Gastrocnemius medialis (tissue), 4 donors: ENCODE results near the gene CDH4. TPM values are rescaled to one million over a fixed set of nuclear protein-coding genes. Genes with fewer than 3 reads are reported as not detected.

ENCODE experiments used
- ATAC-seq, 2 donors: fragments of 150-250 bp; one replicate each; pipeline ENCODE4 v1.9.1; 2016
- DNase-seq, 2 donors: peaks; one replicate each; pipeline ENCODE4 v3.0.0-alpha.2; 2019
- H3K27ac ChIP-seq, 4 donors: fragments of 200-600 bp; sonication (generic); 1 replicate in 1 of 4; 2 replicates in 3 of 4; pipeline ENCODE4 v1.5.1; 2016 to 2018; ENCODE audit warnings: mild to moderate bottlenecking in 2 of 4, moderate library complexity in 1 of 4
- H3K27me3 ChIP-seq, 3 donors: fragments of 200-600 bp; sonication (generic) in 2 of 3; 1 replicate in 1 of 3; 2 replicates in 2 of 3; pipeline versions ENCODE4 v1.5.1 to v1.6.0; 2016 to 2019; ENCODE audit warnings: mild to moderate bottlenecking in 1 of 3, moderate library complexity in 1 of 3
- H3K36me3 ChIP-seq, 2 donors: fragments of 200-600 bp; sonication (generic) in 1 of 2; one replicate each; pipeline ENCODE4 v1.5.1; 2017 to 2018
- H3K4me1 ChIP-seq, 2 donors: fragments of 200-600 bp; sonication (generic) in 1 of 2; one replicate each; pipeline ENCODE4 v1.5.1; 2016 to 2017; ENCODE audit warnings: mild to moderate bottlenecking in 2 of 2
- H3K4me3 ChIP-seq, 4 donors: fragments of 200-600 bp; sonication (generic) in 3 of 4; 1 replicate in 1 of 4; 2 replicates in 3 of 4; pipeline ENCODE4 v1.5.1; 2016 to 2019; ENCODE audit warnings: mild to moderate bottlenecking in 2 of 4
- H3K9me3 ChIP-seq, 3 donors: fragments of 200-600 bp; sonication (generic) in 2 of 3; 1 replicate in 1 of 3; 2 replicates in 2 of 3; pipeline ENCODE4 v1.5.1; 2016 to 2019
- CTCF ChIP-seq, 5 experiments: fragments of 450-650 bp in 3 of 5; fragments of 200-600 bp in 2 of 5; sonication (generic) in 2 of 5; IDR thresholded peaks in 4 of 5; conservative IDR thresholded peaks in 1 of 5; 1 replicate in 4 of 5; 2 replicates in 1 of 5; pipeline ENCODE4 v1.5.1; 2016 to 2019; ENCODE audit warnings: antibody characterized with exemption in 5 of 5, mild to moderate bottlenecking in 3 of 5, moderate library complexity in 3 of 5
- POLR2A ChIP-seq, 2 donors: fragments of 450-650 bp; IDR thresholded peaks; one replicate each; pipeline ENCODE4 v1.6.1; 2017; ENCODE audit warnings: antibody characterized with exemption in 2 of 2, mild to moderate bottlenecking in 2 of 2, moderate library complexity in 2 of 2
- in situ Hi-C, 4 donors: fragments of 200-750 bp; cut with MboI; loops; one replicate each; pipeline versions ENCODE4 v1.15.0 to v1.8.0; 2017; ENCODE audit warnings: low sequenced_read_pairs in 4 of 4
- intact Hi-C: fragments of 100-400 bp; cut with DNase I; formaldehyde crosslinking; loops from one replicate; pipeline ENCODE4 v1.15.1; 2023; ENCODE audit warnings: low total_unique reads
- total RNA-seq, 4 donors: library from RNA; depleted of rRNA; stranded (reverse); fragments of >200 nt; gene quantifications; one replicate each; pipeline versions ENCODE4 v1.1.0 to v1.2.3, GENCODE V29; 2016

Gene CDH4
- total RNA-seq, 4 donors from 2014 or later: 0.38 to 1.2 (median 0.86) TPM

GRCh38 chr20:61760321-61760720 is 508.3 kb downstream of the CDH4 start:
- no peak overlapping the region for H3K4me3 ChIP-seq

GRCh38 chr20:61760731-61761130 is 508.7 kb downstream of the CDH4 start:
- peaks cover 0 to 3% (median 0%) of the 10 kb centered on the region in 3 donors for H3K27me3 ChIP-seq
- intact Hi-C loops (no loop called here), in situ Hi-C loops (no loop called here)
- TF ChIP-seq POLR2A (IDR thresholded peaks at IDR 0.05) (no peak), CTCF (IDR thresholded peaks at IDR 0.05 in 4 of 5, conservative IDR thresholded peaks at IDR 0.05 in 1 of 5) (no peak)
- no peak overlapping the region for H3K27ac ChIP-seq
- no peak overlapping the region for H3K4me3 ChIP-seq
- no peaks in the 10 kb centered on the region for H3K36me3 ChIP-seq
- no peaks in the 10 kb centered on the region for H3K9me3 ChIP-seq
- no peak for ATAC-seq
- DNase-seq: no peak
- no peaks in the 10 kb centered on the region for H3K4me1 ChIP-seq

More at GRCh38 chr20:61760321-61760720, 508.3 kb downstream of the CDH4 start:
- in situ Hi-C loops (no loop called here), intact Hi-C loops (no loop called here)
- no peaks in the 10 kb centered on the region for H3K36me3 ChIP-seq
- no peak overlapping the region for H3K27ac ChIP-seq
- H3K9me3 ChIP-seq: no peaks in the 10 kb centered on the region
- no peaks in the 10 kb centered on the region for H3K4me1 ChIP-seq
- TF ChIP-seq CTCF (IDR thresholded peaks at IDR 0.05 in 4 of 5, conservative IDR thresholded peaks at IDR 0.05 in 1 of 5): no peak
- no peak for TF ChIP-seq POLR2A (IDR thresholded peaks at IDR 0.05)
- DNase-seq (no peak), ATAC-seq (no peak)
- H3K27me3 ChIP-seq: peaks cover 0 to 3% (median 0%) of the 10 kb centered on the region in 3 donors

- in situ Hi-C loops: no loop called here
- Histone ChIP-seq H3K9me3 (no peaks in the 10 kb centered on the region), H3K4me3 (no peak overlapping the region), H3K36me3 (no peaks in the 10 kb centered on the region), H3K27me3 (peaks cover 0 to 3% (median 0%) of the 10 kb centered on the region in 3 donors), H3K4me1 (no peaks in the 10 kb centered on the region), H3K27ac (no peak overlapping the region)
- TF ChIP-seq CTCF (IDR thresholded peaks at IDR 0.05 in 4 of 5, conservative IDR thresholded peaks at IDR 0.05 in 1 of 5) (no peak), POLR2A (IDR thresholded peaks at IDR 0.05) (no peak)
- intact Hi-C loops: no loop called here
- no peak for DNase-seq
- ATAC-seq: no peak
These were observed 509.5 kb downstream of the CDH4 start for GRCh38 chr20:61761453-61762166.

GRCh38 chr20:61762167-61762710 is 510.2 kb downstream of the CDH4 start:
- H3K27me3 ChIP-seq: peaks cover 0 to 3% (median 0%) of the 10 kb centered on the region in 3 donors
- ATAC-seq: no peak
- H3K36me3 ChIP-seq: no peaks in the 10 kb centered on the region
- TF ChIP-seq POLR2A (IDR thresholded peaks at IDR 0.05): no peak
- no peak for TF ChIP-seq CTCF (IDR thresholded peaks at IDR 0.05 in 4 of 5, conservative IDR thresholded peaks at IDR 0.05 in 1 of 5)
- no peaks in the 10 kb centered on the region for H3K4me1 ChIP-seq
- no peak for DNase-seq
- no peaks in the 10 kb centered on the region for H3K9me3 ChIP-seq
- H3K4me3 ChIP-seq: no peak overlapping the region
- intact Hi-C loops (no loop called here), in situ Hi-C loops (no loop called here)
- H3K27ac ChIP-seq: no peak overlapping the region
